Muscle of leg (tissue), 11 donors: Measurements from ENCODE around the gene SUMO3. TPM values are rescaled to one million over a fixed set of nuclear protein-coding genes. Genes with fewer than 3 reads are reported as not detected.

ENCODE experiments used
- DNase-seq: peaks from one replicate; pipeline ENCODE4 v3.0.0; 2013
- H3K27ac ChIP-seq: one replicate; pipeline ENCODE4 v1.5.1; 2013; ENCODE audit warnings: mild to moderate bottlenecking, low read length, control low read depth
- H3K27me3 ChIP-seq: one replicate; pipeline ENCODE4 v1.6.1; 2013; ENCODE audit warnings: low read length; ENCODE audit not compliant: control insufficient read depth, insufficient read depth
- H3K36me3 ChIP-seq: one replicate; pipeline ENCODE4 v1.6.1; 2013; ENCODE audit warnings: low read length; ENCODE audit not compliant: control insufficient read depth, insufficient read depth
- H3K4me1 ChIP-seq: one replicate; pipeline ENCODE4 v1.6.1; 2013; ENCODE audit warnings: low read length; ENCODE audit not compliant: control insufficient read depth, insufficient read depth
- H3K4me3 ChIP-seq: one replicate; pipeline ENCODE4 v1.5.1; 2013; ENCODE audit warnings: low read length, control low read depth
- H3K9me3 ChIP-seq: replicated peaks from 2 replicates; pipeline ENCODE4 v1.6.1; 2013; ENCODE audit warnings: low read depth, low read length; ENCODE audit not compliant: control insufficient read depth
- WGBS: methylation state at CpG from one replicate; pipeline ENCODE4 v1.1.5; 2013; ENCODE audit warnings: missing lambda C conversion rate; ENCODE audit not compliant: insufficient coverage; 5-methylcytosine and 5-hydroxymethylcytosine counted together
- polyA plus RNA-seq, 8 donors: library from polyadenylated mRNA; unstranded; fragments of 120-200 nt; gene quantifications; one replicate each; pipeline versions ENCODE4 v1.2.1 to v1.2.3, GENCODE V29; 2013; ENCODE audit warnings: inconsistent platforms in 1 of 8, low replicate concordance in 1 of 8; ENCODE audit not compliant: insufficient read length in 8 of 8, insufficient read depth in 1 of 8
- total RNA-seq: library from RNA; stranded (reverse); fragments of 120-200 nt; gene quantifications from one replicate; pipeline ENCODE4 v1.2.4, GENCODE V29; 2013

The SUMO3 gene
- total and polyA plus RNA-seq, 9 donors, result 51.7 to 82.5 (median 72.0) TPM

DNA sequence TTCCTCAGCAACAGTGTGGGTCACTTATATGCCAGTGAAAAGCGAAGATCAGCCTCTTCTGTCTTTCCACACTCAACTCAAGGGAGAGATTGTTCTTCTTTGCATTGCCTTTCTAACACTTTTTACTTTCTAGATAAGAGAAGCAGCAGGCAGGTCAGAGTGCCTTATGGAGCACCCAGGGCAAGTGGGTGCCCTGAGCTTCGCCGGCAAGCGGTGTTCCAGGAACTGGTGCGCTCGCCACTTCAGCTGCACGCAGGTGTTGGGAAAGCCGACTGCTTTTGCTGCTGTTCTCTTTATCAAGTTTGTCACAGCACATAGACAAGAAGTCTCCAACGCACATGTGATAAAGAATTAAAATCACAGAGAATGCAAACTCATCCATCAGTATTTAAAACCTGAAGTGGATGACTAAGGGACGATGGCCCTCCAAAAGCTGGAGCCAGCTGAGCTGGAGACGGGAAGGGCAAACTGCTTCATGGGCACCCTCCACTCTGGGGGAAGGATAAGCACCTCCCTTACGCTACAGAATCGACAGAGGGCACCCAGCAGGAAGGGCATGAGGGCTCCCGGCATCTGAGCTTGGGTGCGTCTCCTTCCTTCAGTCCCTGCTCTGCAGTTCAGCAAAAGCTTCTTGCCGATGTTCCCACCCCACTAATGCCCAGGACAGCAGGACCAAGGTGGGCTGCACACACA, 36.9 kb downstream of the SUMO3 start:
- no peak overlapping the region for H3K4me3 ChIP-seq
- 92% methylated on average over 11 of the region's 16 CpGs for WGBS
- H3K27me3 ChIP-seq, result no peaks in the 10 kb centered on the region
- H3K4me1 ChIP-seq, result no peaks in the 10 kb centered on the region
- no peak for DNase-seq
- peaks cover 38% of the 10 kb centered on the region for H3K36me3 ChIP-seq
- no peak overlapping the region for H3K27ac ChIP-seq
- H3K9me3 ChIP-seq, result peaks cover 4% of the 10 kb centered on the region

DNA sequence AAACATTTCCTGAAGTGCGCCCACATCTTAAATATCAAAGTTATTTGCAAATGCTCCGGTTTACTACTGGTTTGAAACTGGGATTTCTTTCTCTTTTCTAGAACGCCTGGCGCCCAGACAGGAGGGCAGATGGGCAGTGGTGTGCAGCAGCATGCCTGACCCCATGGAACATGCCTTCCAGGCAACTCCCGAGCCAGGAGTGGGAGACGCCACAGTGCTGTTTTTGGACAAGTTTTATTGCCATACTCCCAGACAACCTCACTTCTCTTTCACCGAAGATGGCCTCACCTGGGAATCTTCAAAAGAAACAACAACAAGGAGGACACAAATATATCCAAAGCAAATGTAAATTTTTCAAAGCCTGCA, 37.7 kb downstream of the SUMO3 start:
- 76% methylated on average over 6 of the region's 7 CpGs for whole genome bisulfite sequencing
- H3K4me3 ChIP-seq, result no peak overlapping the region
- no peaks in the 10 kb centered on the region for H3K27me3 ChIP-seq
- no peak for DNase-seq
- peaks cover 36% of the 10 kb centered on the region for H3K36me3 ChIP-seq
- H3K4me1 ChIP-seq, result no peaks in the 10 kb centered on the region
- H3K27ac ChIP-seq, result no peak overlapping the region
- H3K9me3 ChIP-seq, result peaks cover 4% of the 10 kb centered on the region

DNA sequence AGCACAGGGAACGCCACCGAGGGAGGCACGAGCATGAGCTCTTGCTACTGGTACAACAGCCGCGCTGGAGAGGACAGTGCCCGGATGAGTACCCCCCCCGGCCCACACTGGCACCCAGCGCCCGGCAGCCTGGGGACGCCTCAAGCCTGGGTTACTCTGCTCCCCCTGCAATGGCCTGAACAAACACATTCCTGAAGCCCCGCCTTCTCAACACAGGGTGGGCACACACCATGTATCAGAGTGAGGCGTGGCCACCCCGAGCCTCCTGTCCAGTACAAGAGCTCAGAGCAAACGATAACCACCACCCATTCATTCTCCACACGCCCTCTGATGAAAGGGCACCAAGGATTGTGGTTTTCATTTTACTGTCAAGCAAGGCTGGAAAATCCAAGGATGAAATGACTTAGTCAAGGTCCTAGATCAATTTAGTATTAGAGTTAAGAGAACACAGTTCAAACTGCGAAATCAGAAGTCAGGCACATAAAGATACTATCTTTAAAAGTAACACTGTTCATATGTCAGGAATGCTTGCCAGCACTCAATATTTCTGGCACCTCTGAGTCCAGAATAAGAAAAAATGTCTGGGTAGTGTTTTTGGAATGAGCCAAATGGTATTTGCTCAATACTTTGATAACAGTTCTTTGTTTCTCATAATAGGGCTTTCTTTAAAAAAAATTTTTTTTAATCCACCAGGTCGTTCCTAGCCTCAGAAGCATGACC, 38.3 kb downstream of the SUMO3 start:
- no peak for DNase-seq
- no peak overlapping the region for H3K27ac ChIP-seq
- H3K4me1 ChIP-seq, result no peaks in the 10 kb centered on the region
- H3K36me3 ChIP-seq, result peaks cover 36% of the 10 kb centered on the region
- H3K4me3 ChIP-seq, result no peak overlapping the region
- 95% methylated on average over 13 of the region's 17 CpGs for WGBS
- H3K27me3 ChIP-seq, result no peaks in the 10 kb centered on the region
- H3K9me3 ChIP-seq, result peaks cover 4% of the 10 kb centered on the region

DNA sequence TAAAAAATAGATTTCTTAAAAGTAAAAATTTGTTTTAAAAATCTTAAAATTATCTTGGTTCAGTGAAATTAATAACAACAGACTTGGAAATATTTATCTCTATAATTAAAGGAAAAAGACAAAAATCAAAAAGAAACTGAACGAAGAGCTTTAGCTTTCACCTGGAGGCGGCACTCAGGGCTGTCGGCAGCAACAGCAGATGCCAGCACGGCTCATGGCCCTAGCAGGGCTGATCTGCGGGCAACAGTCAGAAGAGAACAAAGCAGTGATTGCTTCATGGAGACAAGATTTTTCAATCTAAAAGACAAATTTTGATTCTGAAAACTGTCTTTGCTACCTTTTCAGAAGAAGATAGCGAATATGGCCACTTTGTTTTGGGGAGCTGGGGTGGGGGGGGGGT, 38.9 kb downstream of the SUMO3 start:
- WGBS, result 90% methylated on average over 6 of the region's 6 CpGs
- Histone ChIP-seq H3K36me3 (peaks cover 37% of the 10 kb centered on the region), H3K4me3 (no peak overlapping the region), H3K27me3 (no peaks in the 10 kb centered on the region), H3K27ac (no peak overlapping the region), H3K9me3 (peaks cover 4% of the 10 kb centered on the region), H3K4me1 (no peaks in the 10 kb centered on the region)
- no peak for DNase-seq

GRCh38 chr21:44778499-44778911, 39.4 kb downstream of the SUMO3 start:
- no peak overlapping the region for H3K4me3 ChIP-seq
- H3K27me3 ChIP-seq, result no peaks in the 10 kb centered on the region
- no peak overlapping the region for H3K27ac ChIP-seq
- 100% methylated on average over 1 of the region's 8 CpGs for WGBS
- H3K4me1 ChIP-seq, result peaks cover 3% of the 10 kb centered on the region
- peaks cover 36% of the 10 kb centered on the region for H3K36me3 ChIP-seq
- H3K9me3 ChIP-seq, result peaks cover 3% of the 10 kb centered on the region
- no peak for DNase-seq

GRCh38 chr21:44778094-44778493, 39.8 kb downstream of the SUMO3 start:
- Histone ChIP-seq H3K27me3 (no peaks in the 10 kb centered on the region), H3K27ac (no peak overlapping the region), H3K9me3 (no peaks in the 10 kb centered on the region), H3K4me3 (no peak overlapping the region), H3K4me1 (peaks cover 5% of the 10 kb centered on the region), H3K36me3 (peaks cover 35% of the 10 kb centered on the region)
- no peak for DNase-seq
- 100% methylated on average over 3 of the region's 5 CpGs for WGBS

- Histone ChIP-seq H3K36me3 (peaks cover 41% of the 10 kb centered on the region), H3K9me3 (no peaks in the 10 kb centered on the region), H3K4me3 (no peak overlapping the region), H3K27ac (no peak overlapping the region), H3K27me3 (no peaks in the 10 kb centered on the region), H3K4me1 (peaks cover 8% of the 10 kb centered on the region)
- no peak for DNase-seq
- 96% methylated on average over 8 of the region's 8 CpGs for WGBS
These were observed 42.9 kb downstream of the SUMO3 start for GRCh38 chr21:44774972-44775371.

DNA sequence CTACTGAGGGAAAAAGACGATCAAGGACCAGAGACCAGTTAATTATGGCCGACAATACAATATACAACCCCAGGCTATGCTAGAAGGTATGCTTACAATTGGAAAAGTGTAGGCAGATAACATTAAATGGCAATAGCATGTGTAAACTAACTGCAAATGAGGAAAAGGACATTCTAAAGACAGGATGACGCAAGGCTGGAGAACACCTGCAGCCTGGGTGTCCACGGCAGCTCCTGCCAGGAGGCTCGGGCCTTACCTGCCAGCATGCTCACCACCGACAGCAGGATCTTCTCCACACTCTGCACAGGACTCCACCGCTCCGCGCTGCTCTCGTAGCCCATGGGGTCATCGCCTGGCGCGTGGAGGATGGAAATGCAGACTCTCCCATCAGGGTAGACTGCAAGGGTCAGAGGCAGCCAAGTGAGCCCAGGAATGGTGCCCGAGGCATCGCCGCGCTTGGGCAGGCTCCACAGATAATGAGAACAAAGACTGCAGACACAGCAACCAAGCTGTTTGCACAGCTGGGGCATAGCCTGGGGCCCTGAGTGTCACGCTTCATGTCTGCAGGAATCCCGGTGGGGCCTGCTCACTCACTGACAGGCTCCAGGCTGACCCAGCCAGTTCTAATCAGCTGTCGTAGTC, 44.5 kb downstream of the SUMO3 start:
- peak; percentile 29 for DNase-seq
- H3K4me1 ChIP-seq, result peaks cover 8% of the 10 kb centered on the region
- H3K27ac ChIP-seq, result no peak overlapping the region
- H3K9me3 ChIP-seq, result no peaks in the 10 kb centered on the region
- no peak overlapping the region for H3K4me3 ChIP-seq
- 90% methylated on average over 17 of the region's 20 CpGs for WGBS
- H3K36me3 ChIP-seq, result peaks cover 51% of the 10 kb centered on the region
- no peaks in the 10 kb centered on the region for H3K27me3 ChIP-seq

DNA sequence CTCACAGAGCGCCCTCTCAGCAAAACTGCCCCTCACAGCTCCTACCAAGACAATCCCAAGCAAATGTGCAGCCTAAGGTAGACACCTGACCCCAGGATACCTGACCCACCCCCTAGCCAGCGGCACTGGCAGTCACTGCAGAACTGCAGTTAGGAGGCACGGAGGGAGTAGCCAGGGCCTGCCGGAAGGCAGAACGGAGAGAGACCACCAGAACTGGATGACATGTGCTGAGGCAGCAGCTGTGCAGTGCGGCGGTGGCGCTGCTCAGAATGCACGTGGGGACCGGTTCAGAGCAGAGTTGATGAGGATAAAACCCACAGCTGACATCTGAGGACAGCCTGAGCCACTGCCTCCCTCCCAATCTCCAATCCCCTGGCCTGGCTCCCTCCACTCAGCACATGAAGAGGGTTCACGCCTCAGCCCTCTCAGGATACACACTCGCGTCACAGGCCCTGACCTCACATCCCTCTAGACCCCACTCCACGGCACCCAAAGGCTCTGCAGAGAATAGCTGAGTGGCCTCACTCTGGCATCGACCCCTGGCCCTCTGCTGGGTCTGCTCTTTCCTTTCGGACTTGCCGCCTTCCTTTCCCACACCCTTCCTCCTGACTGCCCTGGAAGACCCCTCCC, 45.9 kb downstream of the SUMO3 start:
- no peak overlapping the region for H3K27ac ChIP-seq
- no peaks in the 10 kb centered on the region for H3K9me3 ChIP-seq
- H3K36me3 ChIP-seq, result peaks cover 56% of the 10 kb centered on the region
- peaks cover 11% of the 10 kb centered on the region for H3K4me1 ChIP-seq
- H3K4me3 ChIP-seq, result no peak overlapping the region
- no peaks in the 10 kb centered on the region for H3K27me3 ChIP-seq
- WGBS, result 88% methylated on average over 17 of the region's 17 CpGs
- no peak for DNase-seq
